Subcutaneous abdominal adipose tissue (tissue), 5 donors: ENCODE measurements around the gene RAVER1.

Source experiments
- H3K27ac ChIP-seq: one replicate; pipeline ENCODE4 v1.7.0; 2013; ENCODE audit warnings: low read depth, mild to moderate bottlenecking, inconsistent platforms, low read length, moderate library complexity
- H3K27me3 ChIP-seq, 5 donors: one replicate each; pipeline ENCODE4 v1.7.0; 2013; ENCODE audit warnings: low read length in 5 of 5, inconsistent platforms in 1 of 5; ENCODE audit not compliant: control insufficient read depth in 5 of 5, insufficient read depth in 4 of 5
- H3K36me3 ChIP-seq, 5 donors: one replicate each; pipeline ENCODE4 v1.7.0; 2013; ENCODE audit warnings: low read length in 5 of 5; ENCODE audit not compliant: control insufficient read depth in 5 of 5, insufficient read depth in 5 of 5
- H3K4me1 ChIP-seq, 5 donors: one replicate each; pipeline ENCODE4 v1.7.0; 2013; ENCODE audit warnings: low read length in 5 of 5, mild to moderate bottlenecking in 3 of 5, moderate library complexity in 1 of 5; ENCODE audit not compliant: control insufficient read depth in 5 of 5, insufficient read depth in 5 of 5
- H3K4me3 ChIP-seq, 5 donors: one replicate each; pipeline ENCODE4 v1.7.0; 2013; ENCODE audit warnings: low read length in 5 of 5, low read depth in 1 of 5
- H3K9ac ChIP-seq, 5 donors: one replicate each; pipeline ENCODE4 v1.7.0; 2013; ENCODE audit warnings: low read length in 5 of 5, mild to moderate bottlenecking in 4 of 5, moderate library complexity in 3 of 5
- H3K9me3 ChIP-seq, 5 donors: one replicate each; pipeline ENCODE4 v1.7.0; 2013; ENCODE audit warnings: low read length in 5 of 5; ENCODE audit not compliant: control insufficient read depth in 5 of 5
- donor health status: healthy.
- donor health status: healthy.
- donor health status: healthy.
- donor health status: healthy.
- donor health status: healthy.

The RAVER1 gene

GRCh38 chr19:10292206-10292788 is 41.0 kb downstream of the RAVER1 start:
- no peaks in the 10 kb centered on the region for H3K9me3 ChIP-seq
- H3K9ac ChIP-seq: peak overlapping the region in 1 of 5 donors; percentile 52
- peak overlapping the region; percentile 31 to 66 (median 51) for H3K4me3 ChIP-seq
- no peak overlapping the region for H3K27ac ChIP-seq
- no peaks in the 10 kb centered on the region for H3K36me3 ChIP-seq
- peaks cover 62 to 91% (median 80%) of the 10 kb centered on the region in 5 donors for H3K27me3 ChIP-seq
- peaks cover 2 to 78% (median 59%) of the 10 kb centered on the region in 5 donors for H3K4me1 ChIP-seq

DNA sequence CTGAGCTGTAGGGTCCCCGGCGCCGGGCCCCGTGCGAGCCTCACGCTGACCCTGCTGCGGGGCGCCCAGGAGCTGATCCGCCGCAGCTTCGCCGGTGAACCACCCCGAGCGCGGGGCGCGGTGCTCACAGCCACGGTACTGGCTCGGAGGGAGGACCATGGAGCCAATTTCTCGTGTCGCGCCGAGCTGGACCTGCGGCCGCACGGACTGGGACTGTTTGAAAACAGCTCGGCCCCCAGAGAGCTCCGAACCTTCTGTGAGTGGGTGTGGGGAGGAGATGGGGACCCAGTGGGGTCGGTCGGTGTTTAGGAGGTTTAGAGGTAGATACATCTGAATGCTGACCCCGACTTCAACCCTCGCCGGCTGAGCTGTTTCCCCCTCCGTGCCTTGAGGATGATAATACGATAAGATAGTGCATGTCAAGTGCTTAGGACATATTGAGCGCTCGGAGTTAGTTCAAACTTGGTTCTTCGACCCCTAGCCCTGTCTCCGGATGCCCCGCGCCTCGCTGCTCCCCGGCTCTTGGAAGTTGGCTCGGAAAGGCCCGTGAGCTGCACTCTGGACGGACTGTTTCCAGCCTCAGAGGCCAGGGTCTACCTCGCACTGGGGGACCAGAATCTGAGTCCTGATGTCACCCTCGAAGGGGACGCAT is 41.6 kb downstream of the RAVER1 start:
- peak overlapping the region in 4 of 5 donors; percentile 32 to 66 (median 52) for H3K4me3 ChIP-seq
- no peaks in the 10 kb centered on the region for H3K36me3 ChIP-seq
- H3K27ac ChIP-seq: no peak overlapping the region
- H3K9ac ChIP-seq: peak overlapping the region in 2 of 5 donors; percentile 30 to 41
- H3K9me3 ChIP-seq: no peaks in the 10 kb centered on the region
- peaks cover 60 to 91% (median 80%) of the 10 kb centered on the region in 5 donors for H3K27me3 ChIP-seq
- H3K4me1 ChIP-seq: peaks cover 2 to 84% (median 65%) of the 10 kb centered on the region in 5 donors

DNA sequence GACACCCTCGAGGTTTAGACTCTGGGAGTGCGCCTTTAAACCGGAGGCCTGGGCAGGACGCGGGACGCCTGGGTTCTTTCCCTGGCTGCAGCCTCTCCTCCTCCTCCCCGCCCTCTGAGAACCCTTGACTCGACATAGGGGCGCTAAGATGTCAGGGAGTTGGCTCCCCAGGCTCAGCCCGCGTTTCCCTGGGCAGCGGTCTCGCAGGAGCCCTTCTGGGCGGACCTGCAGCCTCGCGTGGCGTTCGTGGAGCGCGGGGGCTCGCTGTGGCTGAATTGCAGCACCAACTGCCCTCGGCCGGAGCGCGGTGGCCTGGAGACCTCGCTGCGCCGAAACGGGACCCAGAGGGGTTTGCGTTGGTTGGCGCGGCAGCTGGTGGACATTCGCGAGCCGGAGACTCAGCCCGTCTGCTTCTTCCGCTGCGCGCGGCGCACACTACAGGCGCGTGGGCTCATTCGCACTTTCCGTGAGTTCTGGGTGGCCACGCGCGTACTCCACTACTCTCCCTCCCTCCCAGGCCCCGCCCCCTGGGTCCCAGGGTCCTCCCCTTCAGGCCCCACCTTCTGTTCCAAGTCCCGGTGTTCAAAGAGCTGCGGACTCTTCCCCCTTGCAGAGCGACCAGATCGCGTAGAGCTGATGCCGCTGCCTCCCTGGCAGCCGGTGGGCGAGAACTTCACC is 42.3 kb downstream of the RAVER1 start:
- H3K36me3 ChIP-seq: peaks cover 0 to 3% (median 0%) of the 10 kb centered on the region in 5 donors
- peak overlapping the region in 2 of 5 donors; percentile 41 to 45 for H3K9ac ChIP-seq
- peak overlapping the region in 4 of 5 donors; percentile 32 to 66 (median 52) for H3K4me3 ChIP-seq
- peaks cover 2 to 88% (median 70%) of the 10 kb centered on the region in 5 donors for H3K4me1 ChIP-seq
- no peaks in the 10 kb centered on the region for H3K9me3 ChIP-seq
- no peak overlapping the region for H3K27ac ChIP-seq
- peaks cover 53 to 93% (median 77%) of the 10 kb centered on the region in 5 donors for H3K27me3 ChIP-seq

- Histone ChIP-seq H3K36me3 (peaks cover 0 to 9% (median 4%) of the 10 kb centered on the region in 5 donors), H3K4me1 (peaks cover 4 to 88% (median 66%) of the 10 kb centered on the region in 5 donors), H3K4me3 (peak overlapping the region in 3 of 5 donors; percentile 51 to 66 (median 52)), H3K9me3 (no peaks in the 10 kb centered on the region), H3K27ac (no peak overlapping the region), H3K27me3 (peaks cover 49 to 88% (median 71%) of the 10 kb centered on the region in 5 donors), H3K9ac (peak overlapping the region in 1 of 5 donors; percentile 45)
Measured at GRCh38 chr19:10290357-10290875, 42.9 kb downstream of the RAVER1 start.

DNA sequence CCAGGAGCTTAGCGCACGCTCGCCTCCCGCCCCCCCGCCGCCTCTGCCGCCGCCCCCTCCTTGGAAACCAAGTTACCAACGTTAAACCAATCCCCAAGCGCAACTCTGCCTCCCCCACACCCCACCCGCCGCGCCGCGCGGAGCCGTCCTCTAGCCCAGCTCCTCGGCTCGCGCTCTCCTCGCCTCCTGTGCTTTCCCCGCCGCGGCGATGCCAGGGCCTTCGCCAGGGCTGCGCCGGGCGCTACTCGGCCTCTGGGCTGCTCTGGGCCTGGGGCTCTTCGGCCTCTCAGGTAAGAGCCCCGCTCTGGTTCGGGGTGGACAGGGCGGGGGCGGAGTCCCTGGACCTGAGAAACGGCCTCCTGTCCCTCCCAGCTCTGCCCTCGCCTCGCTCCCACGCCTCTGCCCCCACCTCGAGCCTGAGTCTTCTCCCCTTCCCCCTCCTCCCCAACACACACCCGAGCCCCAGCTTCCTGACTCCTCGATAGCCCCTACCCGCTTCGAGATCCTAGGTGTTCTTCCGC is 43.4 kb downstream of the RAVER1 start, which contains the start of gene ICAM5:
TSS of gene ICAM5 (plus strand) at position 117 of the 521 bp plus-strand sequence. CDS start at position 209, 92 bp downstream.
- Histone ChIP-seq H3K36me3 (peaks cover 0 to 14% (median 9%) of the 10 kb centered on the region in 5 donors), H3K4me3 (peak within 1 kb of the TSS in 3 of 5 donors; percentile 51 to 66 (median 52)), H3K27me3 (peaks cover 49 to 83% (median 66%) of the 10 kb centered on the region in 5 donors), H3K9me3 (no peaks in the 10 kb centered on the region), H3K27ac (no peak within 1 kb of the TSS), H3K9ac (peak within 1 kb of the TSS in 1 of 5 donors; percentile 45), H3K4me1 (peaks cover 5 to 88% (median 61%) of the 10 kb centered on the region in 5 donors)

DNA sequence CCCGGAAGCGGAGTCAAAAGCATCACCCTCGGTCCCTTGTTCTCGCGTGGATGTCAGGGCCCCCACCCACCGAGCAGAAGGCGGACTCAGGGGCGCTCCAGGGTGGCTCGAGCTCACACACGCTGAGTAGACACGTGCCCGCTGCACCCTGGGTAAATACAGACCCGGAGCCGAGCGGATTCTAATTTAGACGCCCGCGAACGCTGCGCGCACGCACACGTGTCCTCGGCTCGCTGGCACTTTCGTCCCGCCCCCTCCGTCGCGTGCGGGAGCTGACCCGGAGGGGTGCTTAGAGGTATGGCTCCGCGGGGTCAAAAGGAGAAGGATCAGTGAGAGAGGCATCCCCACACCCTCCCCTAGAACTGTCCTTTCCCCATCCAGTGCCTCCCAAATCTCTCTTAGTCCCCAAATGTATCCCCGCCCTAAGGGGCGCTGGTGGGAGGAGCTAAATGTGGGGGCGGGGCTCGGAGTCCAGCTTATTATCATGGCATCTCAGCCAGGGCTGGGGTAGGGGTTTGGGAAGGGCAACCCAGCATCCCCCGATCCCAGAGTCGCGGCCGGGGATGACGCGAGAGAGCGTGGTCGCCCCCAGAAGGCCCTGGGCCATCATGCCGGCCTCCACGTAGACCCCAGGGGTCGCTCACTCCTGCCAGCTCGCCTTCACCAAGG is 44.0 kb downstream of the RAVER1 start:
- peaks cover 5 to 86% (median 61%) of the 10 kb centered on the region in 5 donors for H3K4me1 ChIP-seq
- H3K36me3 ChIP-seq: peaks cover 0 to 20% (median 15%) of the 10 kb centered on the region in 5 donors
- peak overlapping the region in 3 of 5 donors; percentile 29 to 66 (median 43) for H3K4me3 ChIP-seq
- H3K9ac ChIP-seq: peak overlapping the region in 1 of 5 donors; percentile 39
- H3K9me3 ChIP-seq: no peaks in the 10 kb centered on the region
- peaks cover 47 to 77% (median 62%) of the 10 kb centered on the region in 5 donors for H3K27me3 ChIP-seq
- H3K27ac ChIP-seq: no peak overlapping the region

GRCh38 chr19:10288662-10289166 is 44.6 kb downstream of the RAVER1 start:
- peak overlapping the region in 3 of 5 donors; percentile 29 to 66 (median 43) for H3K4me3 ChIP-seq
- no peaks in the 10 kb centered on the region for H3K9me3 ChIP-seq
- H3K9ac ChIP-seq: no peak overlapping the region
- peaks cover 5 to 85% (median 61%) of the 10 kb centered on the region in 5 donors for H3K4me1 ChIP-seq
- peaks cover 43 to 71% (median 56%) of the 10 kb centered on the region in 5 donors for H3K27me3 ChIP-seq
- peaks cover 0 to 26% (median 21%) of the 10 kb centered on the region in 5 donors for H3K36me3 ChIP-seq
- H3K27ac ChIP-seq: no peak overlapping the region

GRCh38 chr19:10286803-10287737 is 46.3 kb downstream of the RAVER1 start, which contains the start of gene ICAM4:
TSS of gene ICAM4 (plus strand) at chr19:10286955. CDS start at chr19:10287013, 58 bp downstream.
- H3K27ac ChIP-seq: no peak within 1 kb of the TSS
- H3K36me3 ChIP-seq: peaks cover 0 to 36% (median 28%) of the 10 kb centered on the region in 5 donors
- peak within 1 kb of the TSS in 3 of 5 donors; percentile 22 to 32 (median 26) for H3K4me3 ChIP-seq
- H3K9ac ChIP-seq: no peak within 1 kb of the TSS
- no peaks in the 10 kb centered on the region for H3K9me3 ChIP-seq
- peaks cover 32 to 54% (median 41%) of the 10 kb centered on the region in 5 donors for H3K27me3 ChIP-seq
- peaks cover 5 to 68% (median 51%) of the 10 kb centered on the region in 5 donors for H3K4me1 ChIP-seq
